Activated CD4-positive, alpha-beta memory T cell treated with anti-CD3 and anti-CD28 coated beads, Interleukin-2, amount 10 ng/mL, durations not matched to agents 7 days and 5 days (primary cell): Measurements from ENCODE around the gene EXOC7. TPM values are rescaled to one million over a fixed set of nuclear protein-coding genes. Genes with fewer than 3 reads are reported as not detected.
"Not testable (repeated sequence)": the region's sequence is repeated elsewhere in the genome, so short reads cannot be mapped to it uniquely, and the experiment has no call there.

Experiments used
- CTCF ChIA-PET: fragments of 350-600 bp; sonication (Branson Sonifier 250); formaldehyde crosslinking; loops from one replicate; lab custom pipeline; 2021; ENCODE audit warnings: antibody characterized with exemption, inconsistent platforms; lab: Charles Lee
- POLR2A ChIA-PET: fragments of 350-600 bp; sonication (Branson Sonifier 250); formaldehyde crosslinking; loops from one replicate; lab custom pipeline; 2021; ENCODE audit warnings: antibody characterized with exemption; lab: Charles Lee
- DNase-seq: peaks from one replicate; pipeline ENCODE4 v3.0.0-alpha.2; 2020
- H3K27ac Mint-ChIP-seq: one replicate; pipeline ENCODE4 v1.8.0; 2021; ENCODE audit warnings: mild to moderate bottlenecking, mixed read lengths
- H3K27me3 Mint-ChIP-seq: one replicate; pipeline ENCODE4 v1.8.0; 2021; ENCODE audit warnings: mixed read lengths
- H3K36me3 Mint-ChIP-seq: one replicate; pipeline ENCODE4 v1.8.0; 2021; ENCODE audit warnings: low read depth, mixed read lengths
- H3K4me1 Mint-ChIP-seq: one replicate; pipeline ENCODE4 v1.8.0; 2021; ENCODE audit warnings: mixed read lengths
- H3K4me3 Mint-ChIP-seq: one replicate; pipeline ENCODE4 v1.8.0; 2021; ENCODE audit warnings: mild to moderate bottlenecking, mixed read lengths
- H3K9me3 Mint-ChIP-seq: one replicate; pipeline ENCODE4 v1.8.0; 2021; ENCODE audit warnings: mixed read lengths
- total RNA-seq, 2 experiments: library from RNA; stranded (reverse); gene quantifications; one replicate each; pipeline ENCODE4 v1.2.3, GENCODE V29; 2021

The EXOC7 gene
- total RNA-seq, 2 experiments from 2014 or later = 119 to 120 TPM

DNA sequence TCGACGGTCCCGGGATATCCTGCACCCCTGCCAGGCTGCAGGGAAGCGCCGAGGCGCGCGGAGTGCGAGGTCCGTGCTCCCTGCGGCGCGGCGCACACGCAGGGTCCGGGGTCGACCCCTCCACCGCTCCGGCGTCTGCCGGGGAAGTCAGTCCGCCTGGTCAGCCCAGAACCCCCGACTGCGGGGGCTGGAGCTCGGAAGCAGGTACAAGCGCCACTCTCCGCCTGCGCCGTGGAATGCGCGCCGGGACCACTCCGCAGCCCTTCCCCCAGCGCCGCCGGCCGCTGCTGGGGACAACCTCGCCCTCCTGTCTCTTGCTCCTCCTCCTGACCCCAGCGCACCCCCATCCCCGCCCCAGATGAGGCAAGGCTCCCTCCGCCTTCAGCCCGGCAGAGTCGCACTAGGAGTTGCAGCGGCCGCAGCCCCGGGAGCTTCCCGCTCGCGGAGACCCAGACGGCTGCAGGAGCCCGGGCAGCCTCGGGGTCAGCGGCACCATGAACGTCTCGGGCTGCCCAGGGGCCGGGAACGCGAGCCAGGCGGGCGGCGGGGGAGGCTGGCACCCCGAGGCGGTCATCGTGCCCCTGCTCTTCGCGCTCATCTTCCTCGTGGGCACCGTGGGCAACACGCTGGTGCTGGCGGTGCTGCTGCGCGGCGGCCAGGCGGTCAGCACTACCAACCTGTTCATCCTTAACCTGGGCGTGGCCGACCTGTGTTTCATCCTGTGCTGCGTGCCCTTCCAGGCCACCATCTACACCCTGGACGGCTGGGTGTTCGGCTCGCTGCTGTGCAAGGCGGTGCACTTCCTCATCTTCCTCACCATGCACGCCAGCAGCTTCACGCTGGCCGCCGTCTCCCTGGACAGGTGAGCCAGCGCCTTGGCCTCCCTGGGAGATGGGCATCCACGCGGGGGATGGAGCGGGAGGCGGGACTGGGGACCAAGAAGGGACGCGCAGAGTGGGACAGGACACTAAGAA lies 28.9 kb downstream of the EXOC7 start, which contains the start of gene GALR2:
TSS of gene GALR2 (plus strand) at position 392 of the 974 bp plus-strand sequence. CDS start at position 495, 103 bp downstream.
- Mint-ChIP-seq H3K4me1 (peaks cover 48% of the 10 kb centered on the region), H3K4me3 (peak within 1 kb of the TSS; percentile 49), H3K36me3 (peaks cover 13% of the 10 kb centered on the region), H3K27me3 (peaks cover 52% of the 10 kb centered on the region), H3K9me3 (no peaks in the 10 kb centered on the region), H3K27ac (no peak within 1 kb of the TSS)
- no peak for DNase-seq
- CTCF ChIA-PET = interaction anchor here (0.7 kb wide), 1 partner anchor 11 kb away, joined by 3 read pairs; no protein-coding TSS in a partner anchor
- POLR2A ChIA-PET = no interaction called here

GRCh38 chr17:76072148-76072858 lies 31.3 kb downstream of the EXOC7 start, which contains the start of gene SRP68:
SRP68 (minus strand) TSS chr17:76072517; CDS start chr17:76072491, 26 bp downstream.
- Mint-ChIP-seq H3K36me3 (peaks cover 27% of the 10 kb centered on the region), H3K4me1 (peaks cover 51% of the 10 kb centered on the region), H3K9me3 (no peaks in the 10 kb centered on the region), H3K4me3 (peak within 1 kb of the TSS; percentile 96), H3K27ac (peak within 1 kb of the TSS; percentile 89), H3K27me3 (peaks cover 32% of the 10 kb centered on the region)
- ChIA-PET CTCF (interaction anchor here (0.9 to 1.7 kb wide), 6 partner anchors 9 to 217 kb away, joined by 3 to 7 read pairs (median 3); partner anchors contain the start of gene WBP2), POLR2A (interaction anchor here (1.0 to 1.8 kb wide), 8 partner anchors 9 to 313 kb away, joined by 3 to 19 read pairs (median 4); partner anchors contain the start of genes EXOC7, SPHK1 and TRIM65)
- DNase-seq = peak; percentile 89

- H3K27me3 Mint-ChIP-seq = peaks cover 25% of the 10 kb centered on the region
- peak overlapping the region; percentile 89 for H3K27ac Mint-ChIP-seq
- no peak for DNase-seq
- H3K4me3 Mint-ChIP-seq = peak overlapping the region; percentile 96
- no peaks in the 10 kb centered on the region for H3K9me3 Mint-ChIP-seq
- CTCF ChIA-PET = interaction anchor here (0.9 to 1.7 kb wide), 7 partner anchors 8 to 216 kb away, joined by 3 to 7 read pairs (median 3); partner anchors contain the start of gene WBP2
- H3K4me1 Mint-ChIP-seq = peaks cover 46% of the 10 kb centered on the region
- POLR2A ChIA-PET = interaction anchor here (0.7 to 1.8 kb wide), 10 partner anchors 8 to 313 kb away, joined by 3 to 19 read pairs (median 4); partner anchors contain the start of genes EXOC7, SPHK1 and TRIM65
- H3K36me3 Mint-ChIP-seq = peaks cover 33% of the 10 kb centered on the region
Measured at GRCh38 chr17:76071531-76072147, 31.9 kb downstream of the EXOC7 start.

- POLR2A ChIA-PET = interaction anchor here (1.0 kb wide), 2 partner anchors 37 to 170 kb away, joined by 3 to 4 read pairs; partner anchors contain the start of gene EXOC7
- Mint-ChIP-seq H3K36me3 (peaks cover 66% of the 10 kb centered on the region), H3K4me3 (no peak overlapping the region), H3K9me3 (no peaks in the 10 kb centered on the region), H3K27ac (peak overlapping the region; percentile 55), H3K27me3 (no peaks in the 10 kb centered on the region), H3K4me1 (peaks cover 39% of the 10 kb centered on the region)
- no peak for DNase-seq
- CTCF ChIA-PET = interaction anchor here (1.1 to 3.9 kb wide), 4 partner anchors 52 to 332 kb away, joined by 3 to 22 read pairs (median 4); no protein-coding TSS in a partner anchor
Measured at GRCh38 chr17:76065775-76066174, 37.8 kb downstream of the EXOC7 start.

GRCh38 chr17:76063875-76064546 lies 39.6 kb downstream of the EXOC7 start:
- Mint-ChIP-seq H3K4me1 (peaks cover 29% of the 10 kb centered on the region), H3K27ac (peak overlapping the region; percentile 88), H3K4me3 (peak overlapping the region; percentile 60), H3K36me3 (peaks cover 74% of the 10 kb centered on the region), H3K27me3 (no peaks in the 10 kb centered on the region), H3K9me3 (no peaks in the 10 kb centered on the region)
- ChIA-PET CTCF (interaction anchor here (0.6 to 3.9 kb wide), 27 partner anchors 8 to 559 kb away, joined by 3 to 22 read pairs (median 4); partner anchors contain the start of gene SRP68), POLR2A (interaction anchor here (0.9 to 2.4 kb wide), 12 partner anchors 8 to 388 kb away, joined by 3 to 19 read pairs (median 4); partner anchors contain the start of genes EXOC7, PRPSAP1, SRP68 and UBALD2)
- DNase-seq = peak; percentile 64

- H3K27me3 Mint-ChIP-seq, POLR2A ChIA-PET, H3K27ac Mint-ChIP-seq, DNase-seq, H3K4me1 Mint-ChIP-seq, H3K9me3 Mint-ChIP-seq, H3K4me3 Mint-ChIP-seq: not testable (repeated sequence)
- CTCF ChIA-PET = interaction anchor here (1.4 to 1.6 kb wide), 2 partner anchors 44 to 222 kb away, joined by 4 read pairs; no protein-coding TSS in a partner anchor
- H3K36me3 Mint-ChIP-seq = peaks cover 64% of the 10 kb centered on the region
Measured at GRCh38 chr17:76058264-76058663, 45.3 kb downstream of the EXOC7 start.

- Mint-ChIP-seq H3K36me3 (peaks cover 61% of the 10 kb centered on the region), H3K9me3 (no peaks in the 10 kb centered on the region), H3K4me3 (no peak overlapping the region), H3K4me1 (peaks cover 2% of the 10 kb centered on the region), H3K27ac (no peak overlapping the region), H3K27me3 (no peaks in the 10 kb centered on the region)
- ChIA-PET POLR2A (interaction anchor here (1.0 kb wide), 1 partner anchor 10 kb away, joined by 3 read pairs; no protein-coding TSS in a partner anchor), CTCF (no interaction called here)
- no peak for DNase-seq
Measured at GRCh38 chr17:76056882-76057281, 46.7 kb downstream of the EXOC7 start.

DNA sequence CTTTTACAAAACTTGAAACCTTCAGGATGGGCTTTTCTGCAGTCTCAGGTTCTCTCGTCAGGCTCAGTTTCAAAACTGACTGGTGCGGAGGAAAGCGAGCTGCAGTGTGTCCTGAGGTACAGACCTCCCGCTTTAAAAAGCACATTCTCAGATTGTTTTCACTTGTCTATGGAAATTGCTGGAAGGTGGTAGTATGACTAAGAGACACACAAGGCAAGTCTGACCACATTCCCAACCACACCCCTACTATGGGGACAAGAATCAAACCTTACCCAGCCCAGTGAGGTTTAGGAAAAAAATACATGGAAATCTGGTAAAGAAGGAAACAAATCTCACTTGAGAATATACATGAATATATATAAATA lies 49.5 kb downstream of the EXOC7 start:
- POLR2A ChIA-PET = interaction anchor here (1.1 to 1.8 kb wide), 2 partner anchors 10 to 21 kb away, joined by 3 to 6 read pairs; no protein-coding TSS in a partner anchor
- H3K27me3 Mint-ChIP-seq = no peaks in the 10 kb centered on the region
- peaks cover 64% of the 10 kb centered on the region for H3K36me3 Mint-ChIP-seq
- peaks cover 7% of the 10 kb centered on the region for H3K4me1 Mint-ChIP-seq
- DNase-seq = no peak
- H3K9me3 Mint-ChIP-seq = no peaks in the 10 kb centered on the region
- no peak overlapping the region for H3K27ac Mint-ChIP-seq
- CTCF ChIA-PET = no interaction called here
- no peak overlapping the region for H3K4me3 Mint-ChIP-seq

- POLR2A ChIA-PET = interaction anchor here (1.1 to 1.8 kb wide), 3 partner anchors 11 to 113 kb away, joined by 3 to 6 read pairs (median 3); no protein-coding TSS in a partner anchor
Measured at GRCh38 chr17:76053246-76054111, 50.1 kb downstream of the EXOC7 start.

GRCh38 chr17:76051561-76051960 lies 52.0 kb downstream of the EXOC7 start:
- ChIA-PET CTCF (interaction anchor here (0.7 kb wide), 1 partner anchor 37 kb away, joined by 4 read pairs; no protein-coding TSS in a partner anchor), POLR2A (interaction anchor here (0.8 kb wide), 1 partner anchor 218 kb away, joined by 3 read pairs; no protein-coding TSS in a partner anchor)
- Mint-ChIP-seq H3K4me1 (peaks cover 7% of the 10 kb centered on the region), H3K36me3 (peaks cover 59% of the 10 kb centered on the region), H3K4me3 (no peak overlapping the region), H3K27ac (no peak overlapping the region), H3K9me3 (no peaks in the 10 kb centered on the region), H3K27me3 (no peaks in the 10 kb centered on the region)
- DNase-seq = no peak

More at GRCh38 chr17:76053246-76054111, 50.1 kb downstream of the EXOC7 start:
- no peak overlapping the region for H3K4me3 Mint-ChIP-seq
- peaks cover 7% of the 10 kb centered on the region for H3K4me1 Mint-ChIP-seq
- CTCF ChIA-PET = no interaction called here
- no peak overlapping the region for H3K27ac Mint-ChIP-seq
- no peak for DNase-seq
- peaks cover 64% of the 10 kb centered on the region for H3K36me3 Mint-ChIP-seq
- H3K9me3 Mint-ChIP-seq = no peaks in the 10 kb centered on the region
- no peaks in the 10 kb centered on the region for H3K27me3 Mint-ChIP-seq
